NCI-H226 (cell line): Measurements from ENCODE around the gene PTTG1IP2.
A peak's percentile ranks its signal among the peaks of the same experiment; 100 is the strongest.

ENCODE experiments used
- DNase-seq: peaks from one replicate; pipeline ENCODE4 v3.0.0-alpha.2; 2015

PTTG1IP2 gene

DNA sequence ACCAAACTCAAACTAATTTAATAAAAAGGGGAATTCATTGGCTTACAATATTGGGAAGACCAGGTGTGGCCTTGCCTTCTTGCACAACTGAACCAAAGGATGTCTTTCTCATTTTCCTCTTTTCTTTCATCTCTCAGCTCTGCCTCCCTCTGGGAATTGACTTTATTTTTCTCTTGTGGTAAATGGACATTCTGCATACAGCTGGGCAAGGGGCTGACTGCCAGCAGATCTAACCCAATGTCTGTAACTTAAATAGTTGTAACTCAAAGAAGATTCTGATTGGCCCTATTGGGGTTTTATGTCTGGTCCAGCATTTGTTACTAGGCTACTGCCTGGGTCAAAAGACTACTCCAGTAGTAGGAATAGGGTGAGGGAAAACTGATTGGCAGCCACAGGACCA lies 15.3 kb downstream of the PTTG1IP2 start:
- no peak for DNase-seq

DNA sequence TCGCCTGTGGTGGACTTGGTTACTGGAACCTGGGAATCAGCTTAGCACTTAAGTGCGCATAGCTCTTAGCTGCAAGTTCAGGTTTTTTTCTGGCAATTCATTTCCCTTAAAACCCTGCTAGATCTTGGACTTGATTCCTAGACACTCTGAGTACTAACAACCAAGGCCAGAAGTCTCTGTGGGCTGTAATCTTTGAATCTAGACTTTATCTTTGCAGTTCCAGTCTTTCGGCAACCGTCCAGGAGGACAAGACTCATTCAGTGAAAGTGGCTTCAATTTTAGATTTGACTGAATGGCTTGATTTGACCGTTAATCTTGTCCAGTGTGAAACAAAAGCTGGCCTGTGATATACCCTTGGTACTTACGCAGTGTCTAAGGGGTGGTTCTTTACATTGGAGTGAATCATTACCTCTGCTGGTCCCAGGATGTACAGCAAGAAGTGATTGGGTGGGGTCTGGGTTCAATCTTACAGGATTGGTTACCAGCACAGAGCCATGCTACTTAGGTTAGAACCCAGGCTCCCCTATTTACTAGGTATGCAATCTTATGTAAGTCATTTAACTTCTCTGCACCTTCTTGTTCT lies 16.4 kb downstream of the PTTG1IP2 start:
- DNase-seq, result no peak

GRCh38 chr7:90487808-90488207 lies 18.4 kb downstream of the PTTG1IP2 start:
- DNase-seq, result no peak

GRCh38 chr7:90488220-90488619 lies 18.8 kb downstream of the PTTG1IP2 start:
- DNase-seq, result no peak

DNA sequence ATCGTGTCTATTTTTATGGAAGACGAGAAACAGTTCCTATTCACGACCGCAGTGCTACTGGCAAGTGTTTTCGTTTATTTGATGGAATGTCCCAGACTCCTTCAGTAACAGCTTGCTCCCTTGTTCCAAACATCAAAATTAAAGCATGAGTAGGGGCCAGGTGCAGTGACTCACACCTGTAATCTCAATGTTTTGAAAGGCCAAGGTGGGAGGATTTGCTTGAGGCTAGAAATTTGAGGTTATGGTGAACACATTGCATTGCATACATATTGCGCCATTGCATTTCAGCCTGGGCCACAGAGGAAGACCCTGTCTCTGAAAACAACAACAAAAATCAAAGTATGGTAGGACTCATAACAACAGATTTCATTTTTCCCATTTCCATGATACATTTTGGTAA lies 22.8 kb downstream of the PTTG1IP2 start:
- DNase-seq, result peak; percentile 53

DNA sequence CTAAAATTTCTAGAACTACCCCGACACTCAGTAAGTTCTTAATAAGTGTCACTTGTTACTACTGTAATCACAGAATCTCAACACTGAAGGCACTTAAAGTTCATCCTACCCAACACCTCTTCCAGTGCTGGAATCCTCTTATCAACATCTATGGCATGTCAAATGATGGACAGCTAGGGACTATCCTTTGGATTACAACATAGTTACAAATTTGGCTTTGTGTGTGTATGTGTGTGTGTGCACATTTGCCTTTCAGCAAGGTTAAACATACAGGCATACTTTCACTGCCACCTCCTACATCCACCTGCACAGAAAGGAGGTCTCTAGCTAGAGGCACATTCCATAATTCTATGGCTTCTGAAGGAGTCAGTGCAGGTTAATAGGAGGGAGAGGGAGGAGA lies 25.8 kb downstream of the PTTG1IP2 start:
- DNase-seq, result no peak

- no peak for DNase-seq
These were observed 33.1 kb downstream of the PTTG1IP2 start for GRCh38 chr7:90502539-90502938.

DNA sequence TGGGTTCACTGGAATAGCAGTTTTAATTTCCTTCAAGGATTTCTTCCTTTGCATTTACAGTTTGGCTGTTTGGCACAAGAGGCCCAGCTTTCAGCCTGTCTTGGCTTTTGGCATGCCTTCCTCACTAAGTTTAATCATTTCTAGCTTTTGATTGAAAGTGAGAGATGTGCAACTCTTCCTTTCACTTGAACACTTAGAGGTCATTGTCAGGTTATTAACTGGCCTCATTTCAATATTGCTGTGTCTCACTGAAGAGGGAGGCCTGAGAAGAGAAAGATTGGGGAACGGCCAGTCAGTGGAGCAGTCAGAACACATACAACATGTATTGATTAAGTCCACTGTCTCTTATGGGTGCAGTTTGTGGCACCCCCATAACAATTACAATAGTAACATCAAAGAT lies 33.9 kb downstream of the PTTG1IP2 start:
- no peak for DNase-seq

DNA sequence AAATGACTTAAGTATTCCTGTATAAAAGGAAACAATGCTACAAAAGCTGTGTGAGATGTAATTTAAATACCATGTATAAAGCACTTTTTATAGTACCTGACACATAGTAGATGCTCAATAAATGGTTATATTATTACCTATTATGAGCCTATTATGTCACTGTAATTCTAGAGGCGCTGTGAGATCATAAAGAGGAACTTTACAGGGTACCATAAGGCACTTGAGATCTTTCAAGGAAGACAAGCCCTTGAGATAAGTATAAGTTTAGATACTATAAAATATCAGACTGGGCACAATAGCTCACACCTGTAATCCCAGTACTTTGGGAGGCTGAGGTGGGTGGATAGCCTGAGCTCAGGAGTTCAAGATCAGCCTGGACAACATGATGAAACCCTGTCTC lies 38.3 kb downstream of the PTTG1IP2 start:
- no peak for DNase-seq

- DNase-seq, result no peak
These were observed 42.3 kb downstream of the PTTG1IP2 start for GRCh38 chr7:90511776-90512175.

DNA sequence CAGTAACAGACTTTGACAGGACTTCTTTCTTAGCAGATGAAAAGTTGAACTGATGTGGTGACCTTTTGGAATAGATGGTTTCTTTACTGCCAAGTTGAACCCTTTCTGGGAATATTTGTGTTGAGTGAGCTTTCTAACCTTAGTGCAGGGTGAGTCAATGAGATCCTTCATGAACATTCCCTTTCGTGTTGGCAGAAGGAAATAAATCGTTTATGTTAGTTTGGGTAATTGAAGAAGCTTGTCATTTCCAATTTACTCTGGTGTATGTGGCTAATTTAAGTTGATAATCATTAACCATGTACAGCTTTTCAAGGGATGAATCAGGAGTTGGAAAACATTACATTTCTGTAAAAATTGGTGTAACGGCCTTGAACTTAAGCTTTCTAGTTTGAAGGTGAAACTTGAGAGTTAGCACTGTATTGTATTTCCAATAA lies 43.4 kb downstream of the PTTG1IP2 start:
- DNase-seq, result no peak

DNA sequence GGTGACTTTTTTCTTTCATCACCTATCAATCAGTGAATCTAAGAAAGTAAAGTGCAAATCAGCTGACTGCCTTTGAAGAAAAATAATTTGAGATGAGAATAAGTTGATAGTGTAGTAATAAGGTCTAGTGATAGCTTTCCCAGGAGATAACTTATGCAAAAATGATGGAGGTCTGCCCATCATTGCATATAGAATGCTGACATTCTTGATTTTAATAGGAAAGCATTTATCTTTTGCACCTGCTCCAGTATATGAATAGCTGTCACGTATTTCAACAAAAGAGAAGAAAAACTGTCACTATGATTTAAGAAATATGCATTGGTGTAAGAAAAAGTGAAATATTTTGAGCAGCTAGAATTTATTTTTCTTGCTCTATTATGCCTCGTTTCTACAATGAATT lies 46.8 kb downstream of the PTTG1IP2 start:
- DNase-seq, result no peak

DNA sequence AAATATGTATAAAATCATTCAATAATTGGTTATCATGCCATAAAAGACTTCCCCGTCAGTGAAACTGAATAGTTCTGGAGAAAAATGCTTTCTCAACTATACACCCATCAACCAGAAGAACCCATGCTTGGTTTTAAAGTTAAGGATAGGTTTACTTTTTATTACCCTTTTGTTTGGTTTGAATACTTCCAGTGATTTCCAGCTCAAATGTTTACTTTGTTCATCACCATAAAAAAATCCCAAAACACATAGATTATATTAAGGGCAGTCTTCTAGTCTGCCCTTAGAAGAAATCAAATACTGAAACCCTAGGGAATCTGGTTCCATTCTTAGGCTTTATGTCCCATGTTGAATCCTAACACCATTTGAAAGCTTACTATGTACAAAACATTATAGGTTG lies 49.2 kb downstream of the PTTG1IP2 start:
- DNase-seq, result no peak

DNA sequence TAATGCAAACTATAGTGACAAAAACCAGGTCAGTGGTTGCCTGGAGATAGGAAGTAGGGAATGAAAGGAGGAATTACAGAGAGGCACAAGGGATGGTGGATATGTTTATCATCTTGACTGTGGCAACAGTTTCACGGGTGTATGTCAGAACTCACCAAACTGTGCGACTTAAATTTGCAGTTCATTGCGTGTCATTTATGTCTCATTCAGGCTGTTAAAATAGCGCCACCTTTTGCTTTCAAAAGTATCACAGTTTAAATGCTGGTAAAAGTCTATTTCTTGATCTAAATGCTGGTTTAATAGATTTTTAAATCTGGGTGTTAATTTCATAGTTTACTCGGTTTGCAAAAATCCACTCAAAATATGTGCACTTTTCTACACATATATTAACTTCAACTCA lies 51.0 kb downstream of the PTTG1IP2 start:
- DNase-seq, result no peak

- peak; percentile 83 for DNase-seq
These were observed 60.8 kb downstream of the PTTG1IP2 start for GRCh38 chr7:90530263-90530662.

- no peak for DNase-seq
These were observed 62.9 kb downstream of the PTTG1IP2 start for GRCh38 chr7:90532231-90532929.

DNA sequence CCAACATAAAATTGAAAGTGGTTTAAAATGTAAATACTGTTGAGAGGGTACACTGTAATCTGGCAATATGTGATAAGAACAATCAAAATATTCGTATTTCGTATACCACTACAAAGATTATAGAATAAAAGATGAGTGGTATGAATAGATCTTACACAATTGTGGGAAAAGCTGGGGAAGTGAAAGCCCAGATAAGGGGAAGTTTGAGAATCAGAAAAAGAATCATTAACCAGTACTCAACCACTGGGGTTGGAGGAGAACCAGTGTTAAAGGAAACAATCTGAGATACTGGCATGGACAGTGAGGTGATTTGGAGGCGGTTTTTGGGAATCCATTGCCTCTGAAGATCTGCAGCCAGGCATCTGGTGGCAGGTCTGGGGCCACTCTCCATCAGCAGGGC lies 67.0 kb downstream of the PTTG1IP2 start:
- no peak for DNase-seq

- peak; percentile 49 for DNase-seq
These were observed 69.0 kb downstream of the PTTG1IP2 start for GRCh38 chr7:90538405-90538804.

DNA sequence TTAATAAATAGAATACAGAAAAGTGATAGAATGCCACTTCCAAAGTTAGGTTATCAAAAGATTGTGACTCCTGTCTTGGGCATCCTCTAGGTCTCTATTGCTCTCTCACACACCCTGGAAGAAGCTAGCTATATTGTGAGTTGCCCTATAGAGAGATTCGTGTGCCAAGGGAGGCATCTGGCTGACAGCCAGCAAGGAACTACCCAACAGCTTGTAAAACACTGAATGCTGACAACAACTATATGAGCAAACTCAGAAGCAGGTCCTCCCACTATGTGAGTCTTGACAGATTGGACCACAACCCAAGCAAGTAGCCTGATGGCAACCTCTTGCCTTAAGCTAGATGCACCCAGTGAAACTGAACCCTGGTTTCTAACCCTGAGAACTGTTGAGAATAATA lies 71.0 kb downstream of the PTTG1IP2 start:
- DNase-seq, result no peak

- no peak for DNase-seq
These were observed 81.6 kb downstream of the PTTG1IP2 start for GRCh38 chr7:90551036-90551435.

GRCh38 chr7:90552521-90552920 lies 83.1 kb downstream of the PTTG1IP2 start:
- DNase-seq, result peak; percentile 7

DNA sequence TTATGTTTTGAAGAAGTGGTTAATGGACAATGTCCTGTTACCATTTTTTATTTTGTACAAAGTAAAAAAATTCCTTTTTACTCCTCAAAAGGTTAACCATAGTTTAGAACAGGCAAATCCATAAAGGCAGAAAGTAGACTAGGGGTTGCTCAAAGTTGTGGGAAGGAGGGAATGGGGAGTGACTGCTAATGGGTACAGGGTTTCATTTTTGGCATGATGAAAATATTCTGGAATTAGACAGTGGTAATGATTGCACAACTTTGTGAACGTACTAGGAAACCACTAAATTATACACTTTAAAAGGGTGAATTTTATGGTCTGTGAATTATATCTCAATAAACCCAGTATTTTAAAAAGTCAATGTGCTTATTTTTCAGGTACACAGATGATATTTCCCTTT lies 91.3 kb downstream of the PTTG1IP2 start:
- peak; percentile 20 for DNase-seq
